ENCODE measurements around the gene TMC1. TPM values are rescaled to one million over a fixed set of nuclear protein-coding genes. Genes with fewer than 3 reads are reported as not detected.
"Not testable (repeated sequence)": the region's sequence is repeated elsewhere in the genome, so short reads cannot be mapped to it uniquely, and the experiment has no call there.

TMC1 gene
- total RNA-seq, 2 donors from 2014 or later = 0.29 to 0.42 TPM

GRCh38 chr9:72537671-72538070, 16.3 kb downstream of the TMC1 start:
- intact Hi-C loops (cut with DNase I) = no loop called here
- TF ChIP-seq CTCF (IDR thresholded peaks at IDR 0.05) = no peak

GRCh38 chr9:72538921-72539702, 17.7 kb downstream of the TMC1 start:
- no peak for TF ChIP-seq CTCF (IDR thresholded peaks at IDR 0.05)
- H3K9ac ChIP-seq (ENCODE audit: low read depth in 2 of 2, low read length in 2 of 2) = no peak overlapping the region
- intact Hi-C loops (cut with DNase I) = no loop called here
- H3K36me3 ChIP-seq = no peaks in the 10 kb centered on the region
- no peaks in the 10 kb centered on the region for H3K27me3 ChIP-seq
- no peak overlapping the region for H3K27ac ChIP-seq
- H3K4me3 ChIP-seq = no peak overlapping the region
- no peaks in the 10 kb centered on the region for H3K9me3 ChIP-seq
- H3K4me1 ChIP-seq = no peaks in the 10 kb centered on the region
- no peak for DNase-seq

More at GRCh38 chr9:72537671-72538070, 16.3 kb downstream of the TMC1 start:
- no peaks in the 10 kb centered on the region for H3K9me3 ChIP-seq
- H3K4me1 ChIP-seq = no peaks in the 10 kb centered on the region
- H3K27ac ChIP-seq = no peak overlapping the region
- no peaks in the 10 kb centered on the region for H3K36me3 ChIP-seq
- no peak overlapping the region for H3K4me3 ChIP-seq
- no peak overlapping the region for H3K9ac ChIP-seq (ENCODE audit: low read depth in 2 of 2, low read length in 2 of 2)
- H3K27me3 ChIP-seq = no peaks in the 10 kb centered on the region
- DNase-seq = no peak

GRCh38 chr9:72539824-72540347, 18.5 kb downstream of the TMC1 start:
- no peaks in the 10 kb centered on the region for H3K27me3 ChIP-seq
- H3K4me3 ChIP-seq = no peak overlapping the region
- no peaks in the 10 kb centered on the region for H3K36me3 ChIP-seq
- no peak overlapping the region for H3K27ac ChIP-seq
- no peak for TF ChIP-seq CTCF (IDR thresholded peaks at IDR 0.05)
- no peaks in the 10 kb centered on the region for H3K9me3 ChIP-seq
- H3K4me1 ChIP-seq = no peaks in the 10 kb centered on the region
- DNase-seq = no peak
- no peak overlapping the region for H3K9ac ChIP-seq (ENCODE audit: low read depth in 2 of 2, low read length in 2 of 2)
- intact Hi-C loops (cut with DNase I) = no loop called here

GRCh38 chr9:72540348-72540873, 19.0 kb downstream of the TMC1 start:
- no peaks in the 10 kb centered on the region for H3K36me3 ChIP-seq
- H3K9ac ChIP-seq (ENCODE audit: low read depth in 2 of 2, low read length in 2 of 2) = no peak overlapping the region
- DNase-seq = no peak
- H3K4me1 ChIP-seq = no peaks in the 10 kb centered on the region
- H3K27me3 ChIP-seq = no peaks in the 10 kb centered on the region
- no peak overlapping the region for H3K27ac ChIP-seq
- no peak for TF ChIP-seq CTCF (IDR thresholded peaks at IDR 0.05)
- H3K9me3 ChIP-seq = no peaks in the 10 kb centered on the region
- no peak overlapping the region for H3K4me3 ChIP-seq
- intact Hi-C loops (cut with DNase I) = no loop called here

- H3K4me3 ChIP-seq; DNase-seq; H3K9ac ChIP-seq (ENCODE audit: low read depth in 2 of 2, low read length in 2 of 2); H3K27me3 ChIP-seq; H3K36me3 ChIP-seq; H3K27ac ChIP-seq; H3K4me1 ChIP-seq; intact Hi-C loops (cut with DNase I); H3K9me3 ChIP-seq: not testable (repeated sequence)
These were observed 21.1 kb downstream of the TMC1 start for GRCh38 chr9:72542537-72542833.

GRCh38 chr9:72542917-72543316, 21.5 kb downstream of the TMC1 start:
- no peaks in the 10 kb centered on the region for H3K4me1 ChIP-seq
- intact Hi-C loops (cut with DNase I) = no loop called here
- no peak overlapping the region for H3K27ac ChIP-seq
- H3K9ac ChIP-seq (ENCODE audit: low read depth in 2 of 2, low read length in 2 of 2) = no peak overlapping the region
- no peaks in the 10 kb centered on the region for H3K9me3 ChIP-seq
- no peaks in the 10 kb centered on the region for H3K27me3 ChIP-seq
- TF ChIP-seq CTCF (IDR thresholded peaks at IDR 0.05) = no peak
- no peak for DNase-seq
- H3K4me3 ChIP-seq = no peak overlapping the region
- H3K36me3 ChIP-seq = no peaks in the 10 kb centered on the region
